Uterus (tissue), 4 donors: ENCODE results near the gene KLK15. TPM values are rescaled to one million over a fixed set of nuclear protein-coding genes. Genes with fewer than 3 reads are reported as not detected.

Experiments
- DNase-seq, 2 donors: peaks; one replicate each; pipeline ENCODE4 v3.0.0-alpha.2; 2019 to 2020
- H3K27ac ChIP-seq, 2 donors: fragments of 200-600 bp; sonication (generic); 1 replicate in 1 of 2; 2 replicates in 1 of 2; pipeline ENCODE4 v1.5.1; 2016 to 2018
- H3K27me3 ChIP-seq, 2 donors: fragments of 200-600 bp; sonication (generic); one replicate each; pipeline ENCODE4 v1.5.1; 2018 to 2019; ENCODE audit warnings: control low read depth in 1 of 2
- H3K36me3 ChIP-seq, 2 donors: fragments of 200-600 bp; sonication (generic); one replicate each; pipeline ENCODE4 v1.5.1; 2019; ENCODE audit warnings: control low read depth in 1 of 2
- H3K4me1 ChIP-seq, 2 donors: fragments of 200-600 bp; sonication (generic); one replicate each; pipeline ENCODE4 v1.5.1; 2018 to 2019; ENCODE audit warnings: control low read depth in 1 of 2
- H3K4me3 ChIP-seq, 2 donors: fragments of 200-600 bp; sonication (generic); 1 replicate in 1 of 2; 2 replicates in 1 of 2; pipeline ENCODE4 v1.5.1; 2018 to 2019; ENCODE audit warnings: mild to moderate bottlenecking in 1 of 2
- H3K9me3 ChIP-seq, 2 donors: fragments of 200-600 bp; sonication (generic); one replicate each; pipeline ENCODE4 v1.5.1; 2019; ENCODE audit warnings: control low read depth in 1 of 2
- POLR2A ChIP-seq, 2 donors: fragments of 450-650 bp; IDR thresholded peaks; one replicate each; pipeline ENCODE4 v1.6.1; 2016; ENCODE audit warnings: antibody characterized with exemption in 2 of 2, mild to moderate bottlenecking in 1 of 2, moderate library complexity in 1 of 2
- intact Hi-C: fragments of 100-400 bp; cut with DNase I; formaldehyde crosslinking; loops from one replicate; pipeline ENCODE4 v1.15.1; 2023; ENCODE audit warnings: low total_unique reads
- total RNA-seq, 4 donors: library from RNA; depleted of rRNA in 3 of 4; stranded (reverse); fragments of >200 nt in 3 of 4; gene quantifications; one replicate each; pipeline versions ENCODE4 v1.1.0 to v1.2.4, GENCODE V29; 2014 to 2023
- TF ChIP-seq, protein P1 (sequence below), 4 experiments: fragments of 200-600 bp in 2 of 4; fragments of 450-650 bp in 2 of 4; sonication (generic) in 2 of 4; IDR thresholded peaks; one replicate each; pipeline ENCODE4 v1.5.1; 2016 to 2019; ENCODE audit warnings: antibody characterized with exemption in 4 of 4, mild to moderate bottlenecking in 2 of 4, moderate library complexity in 1 of 4
- donor health status: DM: yes; HTN: yes; CAD: no.

KLK15 gene
- total RNA-seq, 4 donors from 2014 or later = not detected

DNA sequence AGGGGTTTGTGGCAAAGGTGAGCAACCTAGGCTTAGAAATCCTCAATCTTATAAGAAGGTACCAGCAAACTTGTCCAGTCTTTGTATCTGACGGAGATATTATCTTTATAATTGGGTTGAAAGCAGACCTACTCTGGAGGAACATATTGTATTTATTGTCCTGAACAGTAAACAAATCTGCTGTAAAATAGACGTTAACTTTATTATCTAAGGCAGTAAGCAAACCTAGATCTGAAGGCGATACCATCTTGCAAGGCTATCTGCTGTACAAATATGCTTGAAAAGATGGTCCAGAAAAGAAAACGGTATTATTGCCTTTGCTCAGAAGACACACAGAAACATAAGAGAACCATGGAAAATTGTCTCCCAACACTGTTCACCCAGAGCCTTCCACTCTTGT lies 36.1 kb upstream of the KLK15 start:
- Histone ChIP-seq H3K36me3 (no peaks in the 10 kb centered on the region), H3K4me3 (no peak overlapping the region), H3K4me1 (no peaks in the 10 kb centered on the region), H3K27ac (no peak overlapping the region), H3K27me3 (no peaks in the 10 kb centered on the region), H3K9me3 (no peaks in the 10 kb centered on the region)
- intact Hi-C loops = no loop called here
- no peak for DNase-seq
- TF ChIP-seq POLR2A (IDR thresholded peaks at IDR 0.05) = no peak
- TF ChIP-seq, protein P1, sequence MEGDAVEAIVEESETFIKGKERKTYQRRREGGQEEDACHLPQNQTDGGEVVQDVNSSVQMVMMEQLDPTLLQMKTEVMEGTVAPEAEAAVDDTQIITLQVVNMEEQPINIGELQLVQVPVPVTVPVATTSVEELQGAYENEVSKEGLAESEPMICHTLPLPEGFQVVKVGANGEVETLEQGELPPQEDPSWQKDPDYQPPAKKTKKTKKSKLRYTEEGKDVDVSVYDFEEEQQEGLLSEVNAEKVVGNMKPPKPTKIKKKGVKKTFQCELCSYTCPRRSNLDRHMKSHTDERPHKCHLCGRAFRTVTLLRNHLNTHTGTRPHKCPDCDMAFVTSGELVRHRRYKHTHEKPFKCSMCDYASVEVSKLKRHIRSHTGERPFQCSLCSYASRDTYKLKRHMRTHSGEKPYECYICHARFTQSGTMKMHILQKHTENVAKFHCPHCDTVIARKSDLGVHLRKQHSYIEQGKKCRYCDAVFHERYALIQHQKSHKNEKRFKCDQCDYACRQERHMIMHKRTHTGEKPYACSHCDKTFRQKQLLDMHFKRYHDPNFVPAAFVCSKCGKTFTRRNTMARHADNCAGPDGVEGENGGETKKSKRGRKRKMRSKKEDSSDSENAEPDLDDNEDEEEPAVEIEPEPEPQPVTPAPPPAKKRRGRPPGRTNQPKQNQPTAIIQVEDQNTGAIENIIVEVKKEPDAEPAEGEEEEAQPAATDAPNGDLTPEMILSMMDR (IDR thresholded peaks at IDR 0.05) = no peak

DNA sequence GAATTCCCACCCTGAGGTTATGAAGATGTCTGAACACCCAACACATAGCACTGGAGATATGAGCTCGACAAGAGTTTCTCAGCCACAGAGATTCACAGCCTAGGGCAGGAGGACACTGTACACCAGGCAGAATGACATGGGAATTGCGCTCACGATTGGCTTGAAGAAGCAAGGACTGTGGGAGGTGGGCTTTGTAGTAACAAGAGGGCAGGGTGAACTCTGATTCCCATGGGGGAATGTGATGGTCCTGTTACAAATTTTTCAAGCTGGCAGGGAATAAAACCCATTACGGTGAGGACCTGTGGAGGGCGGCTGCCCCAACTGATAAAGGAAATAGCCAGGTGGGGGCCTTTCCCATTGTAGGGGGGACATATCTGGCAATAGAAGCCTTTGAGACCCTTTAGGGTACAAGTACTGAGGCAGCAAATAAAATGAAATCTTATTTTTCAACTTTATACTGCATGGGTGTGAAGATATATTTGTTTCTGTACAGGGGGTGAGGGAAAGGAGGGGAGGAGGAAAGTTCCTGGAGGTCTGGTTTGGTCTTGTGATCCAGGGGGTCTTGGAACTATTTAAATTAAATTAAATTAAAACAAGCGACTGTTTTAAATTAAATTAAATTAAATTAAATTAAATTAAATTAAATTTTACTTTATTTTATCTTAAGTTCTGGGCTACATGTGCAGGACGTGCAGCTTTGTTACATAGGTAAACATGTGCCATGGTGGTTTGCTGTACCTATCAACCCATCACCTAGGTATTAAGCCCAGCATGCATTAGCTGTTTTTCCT lies 28.3 kb upstream of the KLK15 start:
- no peak for DNase-seq
- no peak for TF ChIP-seq POLR2A (IDR thresholded peaks at IDR 0.05)
- TF ChIP-seq, protein P1 (IDR thresholded peaks at IDR 0.05) = no peak
- Histone ChIP-seq H3K4me1 (no peaks in the 10 kb centered on the region), H3K36me3 (no peaks in the 10 kb centered on the region), H3K9me3 (no peaks in the 10 kb centered on the region), H3K4me3 (no peak overlapping the region), H3K27me3 (no peaks in the 10 kb centered on the region), H3K27ac (no peak overlapping the region)
- intact Hi-C loops = no loop called here

DNA sequence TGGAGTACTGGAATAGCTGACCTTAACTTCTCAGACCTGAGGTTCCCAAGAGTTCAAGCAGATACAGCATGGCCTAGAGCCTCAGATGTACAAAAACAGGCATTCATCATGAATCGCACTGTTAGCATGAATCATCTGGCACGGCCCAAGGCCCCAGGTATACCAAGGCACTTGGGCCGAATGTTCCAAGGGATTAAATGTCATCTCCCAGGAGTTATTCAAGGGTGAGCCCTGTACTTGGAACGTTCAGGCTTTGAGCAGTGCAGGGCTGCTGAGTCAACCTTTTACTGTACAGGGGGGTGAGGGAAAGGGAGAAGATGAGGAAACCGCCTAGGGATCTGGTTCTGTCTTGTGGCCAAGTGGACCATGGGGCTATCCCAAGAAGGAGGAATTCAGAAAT lies 27.6 kb upstream of the KLK15 start:
- no peaks in the 10 kb centered on the region for H3K36me3 ChIP-seq
- H3K4me1 ChIP-seq = no peaks in the 10 kb centered on the region
- H3K27ac ChIP-seq = no peak overlapping the region
- TF ChIP-seq, protein P1 (IDR thresholded peaks at IDR 0.05) = no peak
- no peak for TF ChIP-seq POLR2A (IDR thresholded peaks at IDR 0.05)
- intact Hi-C loops = no loop called here
- DNase-seq = no peak
- H3K4me3 ChIP-seq = no peak overlapping the region
- H3K27me3 ChIP-seq = no peaks in the 10 kb centered on the region
- no peaks in the 10 kb centered on the region for H3K9me3 ChIP-seq

DNA sequence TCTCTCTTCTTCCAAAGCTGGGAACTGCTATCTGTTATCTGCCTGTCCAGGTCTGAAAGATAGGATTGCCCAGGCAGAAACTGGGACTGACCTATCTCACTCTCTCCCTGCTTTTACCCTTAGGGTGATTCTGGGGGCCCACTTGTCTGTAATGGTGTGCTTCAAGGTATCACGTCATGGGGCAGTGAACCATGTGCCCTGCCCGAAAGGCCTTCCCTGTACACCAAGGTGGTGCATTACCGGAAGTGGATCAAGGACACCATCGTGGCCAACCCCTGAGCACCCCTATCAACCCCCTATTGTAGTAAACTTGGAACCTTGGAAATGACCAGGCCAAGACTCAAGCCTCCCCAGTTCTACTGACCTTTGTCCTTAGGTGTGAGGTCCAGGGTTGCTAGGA lies 26.5 kb upstream of the KLK15 start:
- no peak overlapping the region for H3K27ac ChIP-seq
- no peaks in the 10 kb centered on the region for H3K27me3 ChIP-seq
- H3K36me3 ChIP-seq = no peaks in the 10 kb centered on the region
- no peak for DNase-seq
- no peaks in the 10 kb centered on the region for H3K9me3 ChIP-seq
- no peak overlapping the region for H3K4me3 ChIP-seq
- TF ChIP-seq, protein P1 (IDR thresholded peaks at IDR 0.05) = no peak
- TF ChIP-seq POLR2A (IDR thresholded peaks at IDR 0.05) = no peak
- intact Hi-C loops = no loop called here
- no peaks in the 10 kb centered on the region for H3K4me1 ChIP-seq

DNA sequence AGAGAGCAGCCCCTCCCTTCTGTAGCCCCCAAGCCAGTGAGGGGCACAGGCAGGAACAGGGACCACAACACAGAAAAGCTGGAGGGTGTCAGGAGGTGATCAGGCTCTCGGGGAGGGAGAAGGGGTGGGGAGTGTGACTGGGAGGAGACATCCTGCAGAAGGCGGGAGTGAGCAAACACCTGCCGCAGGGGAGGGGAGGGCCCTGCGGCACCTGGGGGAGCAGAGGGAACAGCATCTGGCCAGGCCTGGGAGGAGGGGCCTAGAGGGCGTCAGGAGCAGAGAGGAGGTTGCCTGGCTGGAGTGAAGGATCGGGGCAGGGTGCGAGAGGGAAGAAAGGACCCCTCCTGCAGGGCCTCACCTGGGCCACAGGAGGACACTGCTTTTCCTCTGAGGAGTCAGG lies 25.5 kb upstream of the KLK15 start:
- Histone ChIP-seq H3K27ac (no peak overlapping the region), H3K4me3 (no peak overlapping the region), H3K27me3 (no peaks in the 10 kb centered on the region), H3K4me1 (no peaks in the 10 kb centered on the region), H3K36me3 (no peaks in the 10 kb centered on the region), H3K9me3 (no peaks in the 10 kb centered on the region)
- no peak for DNase-seq
- no peak for TF ChIP-seq POLR2A (IDR thresholded peaks at IDR 0.05)
- TF ChIP-seq, protein P1 (IDR thresholded peaks at IDR 0.05) = no peak
- intact Hi-C loops = no loop called here
